Right lobe of liver (tissue), 4 donors: ENCODE results near the gene C19orf12.

ENCODE experiments used
- POLR2A ChIP-seq: fragments of 450-650 bp; IDR thresholded peaks from one replicate; pipeline ENCODE4 v1.6.1; 2017; ENCODE audit warnings: antibody characterized with exemption, mild to moderate bottlenecking
- TF ChIP-seq, protein P1 (sequence below), 4 donors: fragments of 200-600 bp in 3 of 4; fragments of 450-650 bp in 1 of 4; IDR thresholded peaks; one replicate each; pipeline versions ENCODE4 v1.5.1 to v1.8.0; 2016 to 2022; ENCODE audit warnings: antibody characterized with exemption in 4 of 4, mild to moderate bottlenecking in 2 of 4
- donor health status: DM: no; HTN: no; CAD: no.
- donor health status: DM: no; HTN: no; CAD: no.
- donor health status: DM: no; HTN: yes; CAD: no.

DNA sequence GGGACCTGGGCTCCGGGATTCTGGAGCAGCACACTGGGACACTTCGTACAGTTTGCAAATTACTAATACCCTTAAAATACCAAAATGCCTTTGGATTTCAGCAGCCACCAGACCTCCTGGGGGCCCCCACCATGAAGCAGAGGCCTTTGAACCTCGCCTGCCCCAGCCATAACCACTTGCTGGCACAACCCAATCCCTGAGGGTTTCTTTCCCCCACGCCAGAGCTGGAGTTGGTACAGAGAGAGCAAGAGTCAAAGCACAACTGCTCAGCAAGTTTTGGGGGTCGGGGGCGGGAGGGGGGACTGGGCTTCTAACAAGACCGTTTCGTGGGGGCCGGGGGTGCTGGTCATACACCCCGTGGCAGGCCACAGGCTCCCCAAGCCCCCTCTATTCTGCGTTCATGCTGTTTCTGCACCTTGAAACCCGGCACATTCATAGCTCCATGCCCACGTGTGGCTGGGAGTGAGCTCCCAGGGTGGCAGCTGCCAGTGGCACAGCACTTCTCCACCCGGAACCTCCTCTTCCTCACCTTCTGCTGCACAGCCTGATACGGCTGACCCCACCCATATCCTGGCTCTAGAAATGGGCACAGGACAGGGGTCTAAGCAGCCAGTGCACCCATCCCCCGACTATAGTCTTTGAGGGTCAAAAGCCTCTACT lies 32.7 kb downstream of the C19orf12 start:
- TF ChIP-seq, protein P1, sequence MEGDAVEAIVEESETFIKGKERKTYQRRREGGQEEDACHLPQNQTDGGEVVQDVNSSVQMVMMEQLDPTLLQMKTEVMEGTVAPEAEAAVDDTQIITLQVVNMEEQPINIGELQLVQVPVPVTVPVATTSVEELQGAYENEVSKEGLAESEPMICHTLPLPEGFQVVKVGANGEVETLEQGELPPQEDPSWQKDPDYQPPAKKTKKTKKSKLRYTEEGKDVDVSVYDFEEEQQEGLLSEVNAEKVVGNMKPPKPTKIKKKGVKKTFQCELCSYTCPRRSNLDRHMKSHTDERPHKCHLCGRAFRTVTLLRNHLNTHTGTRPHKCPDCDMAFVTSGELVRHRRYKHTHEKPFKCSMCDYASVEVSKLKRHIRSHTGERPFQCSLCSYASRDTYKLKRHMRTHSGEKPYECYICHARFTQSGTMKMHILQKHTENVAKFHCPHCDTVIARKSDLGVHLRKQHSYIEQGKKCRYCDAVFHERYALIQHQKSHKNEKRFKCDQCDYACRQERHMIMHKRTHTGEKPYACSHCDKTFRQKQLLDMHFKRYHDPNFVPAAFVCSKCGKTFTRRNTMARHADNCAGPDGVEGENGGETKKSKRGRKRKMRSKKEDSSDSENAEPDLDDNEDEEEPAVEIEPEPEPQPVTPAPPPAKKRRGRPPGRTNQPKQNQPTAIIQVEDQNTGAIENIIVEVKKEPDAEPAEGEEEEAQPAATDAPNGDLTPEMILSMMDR (IDR thresholded peaks at IDR 0.05): no peak
- TF ChIP-seq POLR2A: no peak
